ENCODE results near the gene PIERCE2. TPM values are rescaled to one million over a fixed set of nuclear protein-coding genes. Genes with fewer than 3 reads are reported as not detected.
"Not testable (repeated sequence)": the region's sequence is repeated elsewhere in the genome, so short reads cannot be mapped to it uniquely, and the experiment has no call there.

The PIERCE2 gene
- total and polyA plus RNA-seq, 2 donors (not counting 3 experiments of a cell fraction or from before 2014, with no cell fraction given), result 1.4 to 2.3 TPM

DNA sequence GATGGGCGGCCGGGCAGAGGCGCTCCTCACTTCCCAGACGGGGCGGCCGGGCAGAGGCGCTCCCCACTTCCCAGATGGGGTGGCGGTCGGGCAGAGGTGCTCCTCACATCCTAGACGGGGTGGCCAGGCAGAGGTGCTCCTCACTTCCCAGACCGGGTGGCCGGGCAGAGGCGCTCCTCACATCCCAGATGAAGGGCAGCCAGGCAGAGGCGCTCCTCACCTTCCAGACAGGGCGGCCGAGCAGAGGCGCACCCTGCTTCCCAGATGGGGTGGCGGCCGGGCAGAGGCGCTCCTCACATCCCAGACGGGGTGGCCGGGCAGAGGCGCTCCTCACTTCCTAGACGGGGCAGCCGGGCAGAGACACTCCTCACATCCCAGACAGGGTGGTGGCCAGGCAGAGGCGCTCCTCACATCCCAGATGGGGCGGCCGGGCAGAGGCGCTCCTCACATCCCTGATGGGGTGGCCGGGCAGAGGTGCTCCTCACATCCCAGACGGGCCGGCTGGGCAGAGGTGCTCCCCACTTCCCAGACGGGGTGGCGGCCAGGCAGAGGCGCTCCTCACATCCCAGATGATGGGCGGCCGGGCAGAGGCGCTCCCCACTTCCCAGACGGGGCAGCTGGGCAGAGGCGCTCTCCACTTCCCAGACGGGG, 38.2 kb downstream of the PIERCE2 start:
- H3K9me1 ChIP-seq (replicated peaks; ENCODE audit: control insufficient read depth, extremely low read depth, insufficient read depth, low read length); dilution Hi-C loops (cut with MboI; ENCODE audit: extremely low pct_ligation_motif_present, low sequenced_read_pairs): not testable (repeated sequence)

DNA sequence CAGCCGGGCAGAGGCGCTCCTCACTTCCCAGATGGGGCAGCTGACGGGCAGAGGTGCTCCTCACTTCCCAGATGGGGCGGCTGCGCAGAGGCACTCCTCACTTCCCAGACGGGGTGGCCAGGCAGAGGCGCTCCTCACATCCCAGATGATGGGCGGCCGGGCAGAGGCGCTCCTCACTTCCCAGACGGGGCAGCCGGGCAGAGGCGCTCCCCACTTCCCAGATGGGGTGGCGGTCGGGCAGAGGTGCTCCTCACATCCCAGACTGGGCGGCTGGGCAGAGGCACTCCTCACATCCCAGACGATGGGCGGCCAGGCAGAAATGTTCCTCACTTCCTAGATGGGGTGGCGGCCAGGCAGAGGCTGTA, 38.7 kb downstream of the PIERCE2 start:
- H3K79me2 ChIP-seq (ENCODE audit: control insufficient read depth, insufficient read depth, low read length); POLR2A ChIA-PET; BruUV-seq (replicated peaks); H3K27me3 ChIP-seq (ENCODE audit: control insufficient read depth in 2 of 2, insufficient read depth in 2 of 2, low read length in 2 of 2); H3K4me3 ChIP-seq (replicated peaks in 1 of 3; ENCODE audit: insufficient read depth in 1 of 3, low read depth in 1 of 3, low read length in 3 of 3); FAIRE-seq; dilution Hi-C loops (cut with MboI; ENCODE audit: extremely low pct_ligation_motif_present, low sequenced_read_pairs); CTCF ChIA-PET; H3K9ac ChIP-seq (replicated peaks; ENCODE audit: extremely low read depth, insufficient read depth, low read length); intact Hi-C loops (cut with micrococcal nuclease); H3K27ac ChIP-seq (ENCODE audit: insufficient read depth, low read depth, low read length); H3K4me2 ChIP-seq (ENCODE audit: insufficient read depth, low read length); H2AFZ ChIP-seq (ENCODE audit: low read depth, low read length); H3K36me3 ChIP-seq (ENCODE audit: control insufficient read depth in 2 of 2, extremely low read depth in 1 of 2, insufficient read depth in 2 of 2, low read length in 2 of 2); DNase-seq (ENCODE audit: low read depth, low spot score); H3K4me1 ChIP-seq (ENCODE audit: control insufficient read depth, extremely low read depth, insufficient read depth, low read length); H3K9me3 ChIP-seq (replicated peaks; ENCODE audit: control insufficient read depth, insufficient read depth, low read length); H4K20me1 ChIP-seq (replicated peaks; ENCODE audit: control insufficient read depth, extremely low read depth, insufficient read depth, low read length); H3K9me1 ChIP-seq (replicated peaks; ENCODE audit: control insufficient read depth, extremely low read depth, insufficient read depth, low read length): not testable (repeated sequence)

More for the DNA sequence above, 38.2 kb downstream of the PIERCE2 start:
- DNase-seq (ENCODE audit: low read depth, low spot score); CTCF ChIA-PET; H3K27me3 ChIP-seq (ENCODE audit: control insufficient read depth in 2 of 2, insufficient read depth in 2 of 2, low read length in 2 of 2); H3K4me2 ChIP-seq (ENCODE audit: insufficient read depth, low read length); FAIRE-seq; H4K20me1 ChIP-seq (replicated peaks; ENCODE audit: control insufficient read depth, extremely low read depth, insufficient read depth, low read length); H3K36me3 ChIP-seq (ENCODE audit: control insufficient read depth in 2 of 2, extremely low read depth in 1 of 2, insufficient read depth in 2 of 2, low read length in 2 of 2); H3K9me3 ChIP-seq (replicated peaks; ENCODE audit: control insufficient read depth, insufficient read depth, low read length); H2AFZ ChIP-seq (ENCODE audit: low read depth, low read length); POLR2A ChIA-PET; H3K9ac ChIP-seq (replicated peaks; ENCODE audit: extremely low read depth, insufficient read depth, low read length); H3K4me3 ChIP-seq (replicated peaks in 1 of 3; ENCODE audit: insufficient read depth in 1 of 3, low read depth in 1 of 3, low read length in 3 of 3); H3K79me2 ChIP-seq (ENCODE audit: control insufficient read depth, insufficient read depth, low read length); H3K27ac ChIP-seq (ENCODE audit: insufficient read depth, low read depth, low read length); BruUV-seq (replicated peaks); intact Hi-C loops (cut with micrococcal nuclease); H3K4me1 ChIP-seq (ENCODE audit: control insufficient read depth, extremely low read depth, insufficient read depth, low read length): not testable (repeated sequence)
